Psoas muscle (tissue), 8 donors: ENCODE data around the gene MBL2. TPM values are rescaled to one million over a fixed set of nuclear protein-coding genes. Genes with fewer than 3 reads are reported as not detected.

Experiments
- ATAC-seq, 4 donors: fragments of 200-7000 bp; cut with Tn5 transposase; one replicate each; pipeline ENCODE4 v1.9.1; 2020; ENCODE audit warnings: moderate library complexity in 3 of 4, mild to moderate bottlenecking in 2 of 4
- DNase-seq, 2 donors: peaks; one replicate each; pipeline ENCODE4 v3.0.0-alpha.2; 2020
- H3K27ac ChIP-seq: fragments of 200-600 bp; one replicate; pipeline ENCODE4 v1.8.0; 2022
- H3K27me3 ChIP-seq, 3 donors: fragments of 200-600 bp in 1 of 3; one replicate each; pipeline versions ENCODE4 v1.6.1 to v1.8.0; 2013 to 2022; ENCODE audit warnings: low read length in 2 of 3, mild to moderate bottlenecking in 2 of 3, moderate library complexity in 1 of 3; ENCODE audit not compliant: insufficient read depth in 3 of 3
- H3K36me3 ChIP-seq, 2 donors: fragments of 200-600 bp in 1 of 2; one replicate each; pipeline versions ENCODE4 v1.6.1 to v1.8.0; 2013 to 2022; ENCODE audit warnings: low read depth in 1 of 2, mild to moderate bottlenecking in 1 of 2, moderate library complexity in 1 of 2; ENCODE audit not compliant: insufficient read depth in 1 of 2
- H3K4me1 ChIP-seq: fragments of 200-600 bp; one replicate; pipeline ENCODE4 v1.8.0; 2022
- H3K4me3 ChIP-seq: fragments of 200-600 bp; one replicate; pipeline ENCODE4 v1.8.0; 2022; ENCODE audit warnings: mild to moderate bottlenecking
- H3K9me3 ChIP-seq: fragments of 200-600 bp; one replicate; pipeline ENCODE4 v1.8.0; 2022
- WGBS, 3 donors: extraction: QIAGEN DNeasy Blood & Tissue Kit; methylation state at CpG; one replicate each; pipeline versions ENCODE4 v1.1.6 to v1.1.7; 2013; 5-methylcytosine and 5-hydroxymethylcytosine counted together
- intact Hi-C, 2 donors: fragments of 100-400 bp; cut with DNase I; formaldehyde crosslinking; loops; one replicate each; pipeline versions ENCODE4 v1.11.0 to v1.14.2; 2022
- polyA plus RNA-seq, 3 donors: library from polyadenylated mRNA; stranded (reverse); fragments of 200-250 nt; gene quantifications; one replicate each; pipeline ENCODE4 v1.2.3, GENCODE V29; 2013
- total RNA-seq, 4 donors: library from RNA; stranded (reverse); fragmentation: NEBNext Ultra II Directional in 2 of 4; extraction: Animal tissue kit (Norgen Biotek cat#: 25700) in 2 of 4; gene quantifications; one replicate each; pipeline versions ENCODE4 v1.2.1 to v1.2.4, GENCODE V29; 2021 to 2023
- TF ChIP-seq, protein P1 (sequence below): fragments of 200-600 bp; IDR thresholded peaks from one replicate; pipeline ENCODE4 v1.8.0; 2022; ENCODE audit warnings: antibody characterized with exemption
- donor health status: healthy with polysubstance abuse.
- donor health status: DM: no; HTN: no; CAD: no; lungs with moderate emphysema.
- donor health status: Bipolar disorder and iron deficiency.
- donor health status: healthy.
- donor health status: DM: yes; HTN: yes; CAD: no.
- donor health status: DM: no; HTN: no; CAD: no.
- donor health status: DM: no; HTN: no; CAD: no.
- donor health status: DM: yes; HTN: yes; CAD: no.

MBL2 gene
- total and polyA plus RNA-seq, 7 donors = not detected

DNA sequence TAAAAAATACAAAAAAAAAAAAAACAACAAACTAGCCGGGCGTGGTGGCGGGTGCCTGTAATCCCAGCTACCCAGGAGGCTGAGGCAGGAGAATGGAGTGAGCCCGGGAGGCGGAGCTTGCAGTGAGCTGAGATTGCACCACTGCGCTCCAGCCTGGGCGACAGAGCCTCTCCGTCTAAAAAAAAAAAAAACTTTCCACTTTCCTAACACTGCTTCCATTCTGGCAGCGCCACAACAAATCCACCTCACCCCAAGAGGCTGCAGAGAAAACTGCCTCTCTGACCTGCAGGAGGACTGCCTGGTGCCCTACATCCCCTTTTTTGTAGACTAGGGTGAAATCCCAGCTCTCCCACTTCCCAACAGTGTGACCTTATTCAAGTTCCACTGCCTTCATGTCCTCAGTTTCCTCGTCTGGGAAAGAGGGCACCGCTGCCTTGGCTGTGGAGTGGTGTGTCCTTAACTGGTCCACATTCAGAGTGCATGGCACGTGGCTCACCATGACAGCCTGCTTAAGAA lies 2.6 kb upstream of the MBL2 start:
- DNase-seq (no peak), ATAC-seq (no peak)
- Histone ChIP-seq H3K4me1 (no peaks in the 10 kb centered on the region), H3K27me3 (no peaks in the 10 kb centered on the region), H3K27ac (no peak overlapping the region), H3K4me3 (no peak overlapping the region), H3K9me3 (no peaks in the 10 kb centered on the region), H3K36me3 (no peaks in the 10 kb centered on the region)
- 84 to 94% (median 85%) methylated on average over 9 to 12 of the region's 12 CpGs for WGBS, 3 donors
- intact Hi-C loops = loop anchor here in 1 of 2 donors (5.0 kb wide), 1 partner anchor 128 kb away; no protein-coding TSS in a partner anchor
- TF ChIP-seq, protein P1, sequence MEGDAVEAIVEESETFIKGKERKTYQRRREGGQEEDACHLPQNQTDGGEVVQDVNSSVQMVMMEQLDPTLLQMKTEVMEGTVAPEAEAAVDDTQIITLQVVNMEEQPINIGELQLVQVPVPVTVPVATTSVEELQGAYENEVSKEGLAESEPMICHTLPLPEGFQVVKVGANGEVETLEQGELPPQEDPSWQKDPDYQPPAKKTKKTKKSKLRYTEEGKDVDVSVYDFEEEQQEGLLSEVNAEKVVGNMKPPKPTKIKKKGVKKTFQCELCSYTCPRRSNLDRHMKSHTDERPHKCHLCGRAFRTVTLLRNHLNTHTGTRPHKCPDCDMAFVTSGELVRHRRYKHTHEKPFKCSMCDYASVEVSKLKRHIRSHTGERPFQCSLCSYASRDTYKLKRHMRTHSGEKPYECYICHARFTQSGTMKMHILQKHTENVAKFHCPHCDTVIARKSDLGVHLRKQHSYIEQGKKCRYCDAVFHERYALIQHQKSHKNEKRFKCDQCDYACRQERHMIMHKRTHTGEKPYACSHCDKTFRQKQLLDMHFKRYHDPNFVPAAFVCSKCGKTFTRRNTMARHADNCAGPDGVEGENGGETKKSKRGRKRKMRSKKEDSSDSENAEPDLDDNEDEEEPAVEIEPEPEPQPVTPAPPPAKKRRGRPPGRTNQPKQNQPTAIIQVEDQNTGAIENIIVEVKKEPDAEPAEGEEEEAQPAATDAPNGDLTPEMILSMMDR = no peak

DNA sequence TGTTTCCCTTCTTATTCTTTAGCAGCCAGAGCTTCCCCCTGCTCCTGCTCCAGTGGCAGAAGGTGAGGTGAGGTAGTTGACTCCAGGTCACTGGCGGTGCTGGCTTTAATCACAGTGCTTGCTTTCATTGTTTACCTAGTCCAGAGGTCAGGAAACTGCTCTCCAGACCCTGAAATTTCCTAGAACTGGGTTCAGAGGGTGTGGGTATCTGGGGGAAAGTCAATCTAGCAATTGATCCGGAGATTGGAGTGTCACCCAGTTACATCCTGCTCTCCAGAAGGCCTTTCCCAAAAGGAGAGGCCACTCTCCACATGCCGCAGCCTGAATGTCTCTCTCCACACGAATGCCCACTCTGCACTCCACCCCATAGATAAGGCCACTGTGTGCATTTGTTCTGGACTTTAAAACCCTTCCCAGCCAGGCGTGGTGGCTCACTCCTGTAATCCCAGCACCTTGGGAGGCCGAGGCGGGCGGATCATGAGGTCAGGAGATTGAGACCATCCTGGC lies 2.1 kb upstream of the MBL2 start:
- Histone ChIP-seq H3K9me3 (no peaks in the 10 kb centered on the region), H3K4me1 (no peaks in the 10 kb centered on the region), H3K36me3 (no peaks in the 10 kb centered on the region), H3K4me3 (no peak overlapping the region), H3K27me3 (no peaks in the 10 kb centered on the region), H3K27ac (no peak overlapping the region)
- TF ChIP-seq, protein P1 = no peak
- WGBS, 3 donors = 71 to 92% (median 80%) methylated on average over 8 of the region's 8 CpGs
- ATAC-seq (no peak), DNase-seq (no peak)
- intact Hi-C loops = loop anchor here in 1 of 2 donors (5.0 kb wide), 1 partner anchor 127 kb away; no protein-coding TSS in a partner anchor

DNA sequence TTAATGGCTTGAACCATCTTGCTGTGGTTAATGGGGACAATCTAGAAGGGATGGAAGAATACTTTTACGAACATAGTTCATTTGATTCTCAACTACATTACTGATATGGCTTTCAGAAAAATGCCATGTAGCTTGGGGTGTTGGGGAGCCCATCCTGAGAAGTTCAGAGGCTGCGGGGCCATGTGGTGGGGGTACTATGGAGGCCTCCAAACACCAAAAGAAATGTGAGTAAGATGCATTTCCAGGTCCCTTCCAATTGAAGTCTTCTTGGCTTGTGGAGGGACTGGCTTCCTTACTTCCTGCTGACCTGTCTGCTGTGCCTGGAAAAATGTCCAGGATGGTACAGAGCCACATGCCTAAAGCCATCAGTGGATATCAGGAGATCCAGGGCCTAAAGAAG lies 1.6 kb upstream of the MBL2 start:
- no peaks in the 10 kb centered on the region for H3K9me3 ChIP-seq
- no peaks in the 10 kb centered on the region for H3K36me3 ChIP-seq
- ATAC-seq (no peak), DNase-seq (no peak)
- intact Hi-C loops = no loop called here
- H3K4me1 ChIP-seq = no peaks in the 10 kb centered on the region
- H3K27ac ChIP-seq = no peak overlapping the region
- 84 to 92% (median 86%) methylated on average over 2 of the region's 2 CpGs for WGBS, 3 donors
- TF ChIP-seq, protein P1 = no peak
- H3K27me3 ChIP-seq = no peaks in the 10 kb centered on the region
- no peak overlapping the region for H3K4me3 ChIP-seq

DNA sequence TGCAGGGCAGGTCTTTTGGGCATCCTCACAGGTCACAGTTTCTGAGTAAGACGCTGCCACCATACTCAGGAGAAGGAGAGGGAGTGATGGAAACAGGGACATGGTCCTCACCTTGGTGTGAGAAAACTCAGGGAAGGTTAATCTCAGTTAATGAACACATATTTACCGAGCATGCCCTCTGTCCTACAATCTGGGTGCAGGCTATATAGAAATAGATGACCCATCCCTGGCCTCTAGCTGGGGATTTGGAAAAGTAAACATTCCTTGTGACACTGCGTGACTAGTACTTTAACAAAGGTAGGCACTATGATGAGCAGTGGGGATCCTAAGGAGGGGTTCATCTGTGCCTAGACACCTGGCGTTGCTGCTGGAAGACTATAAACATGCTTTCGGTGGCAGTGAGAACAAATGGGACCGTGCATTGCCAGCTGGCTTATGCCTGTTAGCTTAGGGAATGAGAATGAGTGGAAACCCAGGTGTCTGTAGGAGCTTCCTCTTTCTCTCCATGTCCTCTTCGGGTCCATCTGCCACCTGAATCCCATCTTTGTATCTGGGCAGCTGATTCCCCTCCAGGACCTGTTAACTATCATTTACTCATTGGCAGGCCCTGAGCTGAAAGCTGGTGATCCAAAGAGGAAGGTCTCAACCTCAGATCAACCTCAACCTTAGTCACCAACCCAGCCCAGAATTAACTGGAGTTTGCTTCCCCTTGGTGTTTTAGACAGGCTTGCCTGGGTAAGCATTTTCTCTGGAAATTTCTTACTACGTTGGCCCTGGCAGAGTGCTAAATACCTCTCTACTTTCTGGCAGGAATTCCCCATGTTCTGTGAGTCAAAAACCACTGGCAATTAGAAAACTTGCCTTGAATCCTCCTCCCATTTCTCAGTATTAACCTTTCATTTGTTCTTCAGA lies 794 bp downstream of the MBL2 start:
- intact Hi-C loops = no loop called here
- Histone ChIP-seq H3K4me1 (no peaks in the 10 kb centered on the region), H3K9me3 (no peaks in the 10 kb centered on the region), H3K27me3 (no peaks in the 10 kb centered on the region), H3K27ac (no peak overlapping the region), H3K36me3 (no peaks in the 10 kb centered on the region), H3K4me3 (no peak overlapping the region)
- DNase-seq (no peak), ATAC-seq (no peak)
- 53 to 67% (median 60%) methylated on average over 8 of the region's 8 CpGs for WGBS, 3 donors
- TF ChIP-seq, protein P1 = no peak
